SK-N-SH treated with all-trans-retinoic acid at 6 μM for 48 hours (cell line): Measurements from ENCODE around the gene FAM186B.

ENCODE experiments used
- ATAC-seq: fragments of 200-7000 bp; cut with Tn5 transposase; 3 replicates; pipeline ENCODE4 v1.9.1; 2020; ENCODE audit warnings: mild to moderate bottlenecking, moderate library complexity
- ARNTL ChIP-seq: fragments of 450-650 bp; formaldehyde crosslinking; IDR thresholded peaks from 2 replicates; pipeline ENCODE4 v1.5.0; 2020; ENCODE audit warnings: low read depth, mild to moderate bottlenecking, moderate library complexity, borderline replicate concordance
- CREB5 ChIP-seq: fragments of 250-450 bp; sonication (Bioruptor Pico); IDR thresholded peaks from 2 replicates; pipeline ENCODE4 v1.5.1; 2020; ENCODE audit warnings: low read depth, mild to moderate bottlenecking, moderate library complexity
- CSDC2 ChIP-seq: fragments of 250-450 bp; sonication (Bioruptor Pico); IDR thresholded peaks from 2 replicates; pipeline ENCODE4 v1.5.0; 2020; ENCODE audit warnings: mild to moderate bottlenecking, moderate library complexity
- CSRNP3 ChIP-seq: fragments of 250-450 bp; sonication (Bioruptor Pico); IDR thresholded peaks from 2 replicates; pipeline ENCODE4 v1.5.1; 2021; ENCODE audit warnings: mild to moderate bottlenecking, moderate library complexity
- ESRRG ChIP-seq: fragments of 250-450 bp; sonication (Bioruptor Pico); IDR thresholded peaks from 2 replicates; pipeline ENCODE4 v1.6.1; 2021; ENCODE audit warnings: mild to moderate bottlenecking
- GLIS3 ChIP-seq: fragments of 250-450 bp; sonication (Bioruptor Pico); IDR thresholded peaks from 2 replicates; pipeline ENCODE4 v1.5.0; 2020; ENCODE audit warnings: mild to moderate bottlenecking, moderate library complexity
- ISL1 ChIP-seq: fragments of 250-450 bp; sonication (Bioruptor Pico); IDR thresholded peaks from 2 replicates; pipeline ENCODE4 v2.1.2; 2022; ENCODE audit warnings: mild to moderate bottlenecking, moderate library complexity
- PATZ1 ChIP-seq: fragments of 250-450 bp; sonication (Bioruptor Pico); IDR thresholded peaks from 2 replicates; pipeline ENCODE4 v1.8.0; 2020; ENCODE audit warnings: mild to moderate bottlenecking, moderate library complexity, borderline replicate concordance
- PPARA ChIP-seq: fragments of 250-450 bp; sonication (Bioruptor Pico); IDR thresholded peaks from 2 replicates; pipeline ENCODE4 v1.5.0; 2020; ENCODE audit warnings: mild to moderate bottlenecking, borderline replicate concordance
- RARB ChIP-seq: fragments of 250-450 bp; sonication (Bioruptor Pico); IDR thresholded peaks from 2 replicates; pipeline ENCODE4 v1.8.0; 2021; ENCODE audit warnings: mild to moderate bottlenecking, moderate library complexity
- SNAI2 ChIP-seq: fragments of 250-450 bp; sonication (Bioruptor Pico); IDR thresholded peaks from 2 replicates; pipeline ENCODE4 v1.5.0; 2020; ENCODE audit warnings: mild to moderate bottlenecking, moderate library complexity
- TCF4 ChIP-seq: fragments of 250-450 bp; sonication (Bioruptor Pico); IDR thresholded peaks from 2 replicates; pipeline ENCODE4 v1.8.0; 2021; ENCODE audit warnings: mild to moderate bottlenecking, moderate library complexity, borderline replicate concordance
- TOX ChIP-seq: fragments of 250-450 bp; sonication (Bioruptor Pico); IDR thresholded peaks from 2 replicates; pipeline ENCODE4 v1.8.0; 2021; ENCODE audit warnings: mild to moderate bottlenecking, moderate library complexity, borderline replicate concordance
- TSHZ2 ChIP-seq: fragments of 250-450 bp; sonication (Bioruptor Pico); IDR thresholded peaks from 2 replicates; pipeline ENCODE4 v1.5.0; 2020; ENCODE audit warnings: mild to moderate bottlenecking, moderate library complexity
- ZC3H10 ChIP-seq: fragments of 250-450 bp; sonication (Bioruptor Pico); IDR thresholded peaks from 2 replicates; pipeline ENCODE4 v1.5.1; 2021; ENCODE audit warnings: mild to moderate bottlenecking, moderate library complexity
- ZFP3 ChIP-seq: fragments of 250-450 bp; sonication (Bioruptor Pico); IDR thresholded peaks from 2 replicates; pipeline ENCODE4 v1.5.0; 2020; ENCODE audit warnings: mild to moderate bottlenecking, moderate library complexity
- ZFP30 ChIP-seq: fragments of 450-650 bp; formaldehyde crosslinking; IDR thresholded peaks from 2 replicates; pipeline ENCODE4 v1.5.0; 2022; ENCODE audit warnings: mild to moderate bottlenecking, moderate library complexity
- ZNF565 ChIP-seq: fragments of 450-650 bp; formaldehyde crosslinking; conservative IDR thresholded peaks from 2 replicates; pipeline ENCODE4 v1.5.0; 2020; ENCODE audit warnings: low read depth, mild to moderate bottlenecking, moderate library complexity
- ZNF70 ChIP-seq: fragments of 450-650 bp; formaldehyde crosslinking; IDR thresholded peaks from 2 replicates; pipeline ENCODE4 v1.5.0; 2020; ENCODE audit warnings: mild to moderate bottlenecking, moderate library complexity
- ZNF8 ChIP-seq: fragments of 450-650 bp; formaldehyde crosslinking; IDR thresholded peaks from 2 replicates; pipeline ENCODE4 v1.5.0; 2020; ENCODE audit warnings: mild to moderate bottlenecking, moderate library complexity
- TF ChIP-seq, protein P1 (sequence below): fragments of 250-450 bp; sonication (Bioruptor Pico); IDR thresholded peaks from 2 replicates; pipeline ENCODE4 v1.8.0; 2021; ENCODE audit warnings: low read depth, mild to moderate bottlenecking, moderate library complexity, borderline replicate concordance

FAM186B gene

GRCh38 chr12:49647827-49648711, 42.6 kb upstream of the FAM186B start:
- ATAC-seq: no peak
- no peak for TF ChIP-seq CREB5 (CRISPR knock-in tag)
- TF ChIP-seq ESRRG (CRISPR knock-in tag): no peak
- TF ChIP-seq ARNTL (CRISPR knock-in tag): no peak
- no peak for TF ChIP-seq ZFP3 (CRISPR knock-in tag)
- TF ChIP-seq RARB (CRISPR knock-in tag): no peak
- no peak for TF ChIP-seq ISL1 (CRISPR knock-in tag)
- no peak for TF ChIP-seq TOX (CRISPR knock-in tag)
- TF ChIP-seq PATZ1: no peak
- TF ChIP-seq ZNF565: no peak

DNA sequence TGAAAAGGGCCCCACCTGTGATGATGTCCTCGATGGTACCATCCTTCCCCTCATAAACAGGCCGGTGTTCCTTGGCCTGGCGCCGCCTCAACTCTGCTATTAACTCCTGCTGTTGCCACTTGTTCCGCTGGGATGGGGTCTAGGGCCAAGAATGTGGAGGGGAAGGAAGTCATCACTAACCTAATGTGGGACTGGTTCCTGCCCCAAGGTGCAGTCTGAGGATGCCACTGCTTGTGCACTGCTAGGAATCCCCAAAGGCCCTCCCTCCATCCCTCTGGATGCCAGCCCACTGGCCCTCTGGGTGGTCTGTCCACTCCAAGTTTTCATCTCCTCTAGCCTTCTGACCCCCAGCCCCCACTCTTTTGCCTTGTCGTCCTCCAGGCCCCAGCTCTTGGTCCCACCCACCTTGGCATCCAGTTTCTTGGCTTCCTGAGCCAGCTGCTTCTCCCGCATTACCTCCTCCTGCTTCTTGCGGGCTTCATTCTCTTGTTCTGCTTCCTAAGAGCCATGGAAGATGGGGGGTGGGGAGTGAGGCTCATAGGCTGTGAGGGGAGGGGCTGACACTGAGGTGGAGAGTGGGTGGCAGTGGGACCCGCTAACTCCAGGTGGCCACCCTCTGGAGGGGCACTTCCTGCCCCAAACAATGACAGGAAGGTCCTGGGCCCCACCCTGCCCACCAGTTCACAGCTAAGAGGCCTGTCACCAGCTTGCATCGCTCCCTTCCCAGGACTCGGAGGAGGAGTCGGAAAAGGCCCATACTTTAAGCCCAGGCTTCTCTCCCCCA, 41.6 kb upstream of the FAM186B start:
- no peak for ATAC-seq
- TF ChIP-seq GLIS3 (CRISPR knock-in tag) (no peak), ZFP30 (CRISPR knock-in tag) (no peak), PPARA (no peak), TCF4 (CRISPR knock-in tag) (no peak), TSHZ2 (no peak), ZNF565 (no peak), ZFP3 (CRISPR knock-in tag) (no peak)

- ATAC-seq: no peak
- TF ChIP-seq TOX (CRISPR knock-in tag): no peak
- TF ChIP-seq ZFP3 (CRISPR knock-in tag): no peak
- TF ChIP-seq CSDC2: no peak
- no peak for TF ChIP-seq TSHZ2
- no peak for TF ChIP-seq ZNF8 (CRISPR knock-in tag)
- no peak for TF ChIP-seq ZC3H10 (CRISPR knock-in tag)
- TF ChIP-seq, protein P1, sequence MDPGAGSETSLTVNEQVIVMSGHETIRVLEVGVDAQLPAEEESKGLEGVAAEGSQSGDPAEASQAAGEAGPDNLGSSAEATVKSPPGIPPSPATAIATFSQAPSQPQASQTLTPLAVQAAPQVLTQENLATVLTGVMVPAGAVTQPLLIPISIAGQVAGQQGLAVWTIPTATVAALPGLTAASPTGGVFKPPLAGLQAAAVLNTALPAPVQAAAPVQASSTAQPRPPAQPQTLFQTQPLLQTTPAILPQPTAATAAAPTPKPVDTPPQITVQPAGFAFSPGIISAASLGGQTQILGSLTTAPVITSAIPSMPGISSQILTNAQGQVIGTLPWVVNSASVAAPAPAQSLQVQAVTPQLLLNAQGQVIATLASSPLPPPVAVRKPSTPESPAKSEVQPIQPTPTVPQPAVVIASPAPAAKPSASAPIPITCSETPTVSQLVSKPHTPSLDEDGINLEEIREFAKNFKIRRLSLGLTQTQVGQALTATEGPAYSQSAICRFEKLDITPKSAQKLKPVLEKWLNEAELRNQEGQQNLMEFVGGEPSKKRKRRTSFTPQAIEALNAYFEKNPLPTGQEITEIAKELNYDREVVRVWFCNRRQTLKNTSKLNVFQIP: no peak
- no peak for TF ChIP-seq TCF4 (CRISPR knock-in tag)
- no peak for TF ChIP-seq PPARA
- no peak for TF ChIP-seq ZFP30 (CRISPR knock-in tag)
- no peak for TF ChIP-seq CSRNP3 (CRISPR knock-in tag)
- no peak for TF ChIP-seq ZNF565
- TF ChIP-seq ZNF70 (CRISPR knock-in tag): no peak
- no peak for TF ChIP-seq ESRRG (CRISPR knock-in tag)
- no peak for TF ChIP-seq PATZ1
- TF ChIP-seq GLIS3 (CRISPR knock-in tag): no peak
- TF ChIP-seq SNAI2: no peak
Observed at GRCh38 chr12:49646331-49646830, 40.9 kb upstream of the FAM186B start.
